Transverse colon (tissue), 4 donors: ENCODE measurements around the gene POLR3G. TPM values are rescaled to one million over a fixed set of nuclear protein-coding genes. Genes with fewer than 3 reads are reported as not detected.

Experiments
- DNase-seq: peaks from one replicate; pipeline ENCODE4 v3.0.0-alpha.2; 2019
- H3K27ac ChIP-seq, 4 donors: fragments of 200-600 bp; sonication (generic); 2 replicates each; pipeline ENCODE4 v1.5.1; 2016 to 2018; ENCODE audit warnings: inconsistent platforms in 4 of 4
- H3K27me3 ChIP-seq: fragments of 200-600 bp; sonication (generic); 2 replicates; pipeline ENCODE4 v1.5.1; 2017; ENCODE audit warnings: inconsistent platforms
- H3K36me3 ChIP-seq, 4 donors: fragments of 200-600 bp; sonication (generic); 2 replicates each; pipeline ENCODE4 v1.5.1; 2017 to 2019; ENCODE audit warnings: inconsistent platforms in 4 of 4
- H3K4me1 ChIP-seq, 4 donors: fragments of 200-600 bp; sonication (generic); 2 replicates each; pipeline ENCODE4 v1.5.1; 2017 to 2020; ENCODE audit warnings: inconsistent platforms in 4 of 4
- H3K4me3 ChIP-seq, 4 donors: fragments of 200-600 bp; sonication (generic); 1 replicate in 1 of 4; 2 replicates in 3 of 4; pipeline versions ENCODE4 v1.5.1 to v1.6.1; 2017 to 2019; ENCODE audit warnings: inconsistent platforms in 4 of 4
- H3K9me3 ChIP-seq, 2 donors: fragments of 200-600 bp; sonication (generic); 2 replicates each; pipeline ENCODE4 v1.5.1; 2017 to 2019; ENCODE audit warnings: inconsistent platforms in 2 of 2
- CTCF ChIP-seq, 5 experiments: fragments of 200-600 bp in 3 of 5; fragments of 450-650 bp in 2 of 5; sonication (generic) in 3 of 5; IDR thresholded peaks; 1 replicate in 2 of 5; 2 replicates in 3 of 5; pipeline ENCODE4 v1.5.1; 2016 to 2017; ENCODE audit warnings: antibody characterized with exemption in 5 of 5, inconsistent platforms in 3 of 5, mild to moderate bottlenecking in 2 of 5, moderate library complexity in 1 of 5
- EP300 ChIP-seq: sonication (generic); formaldehyde crosslinking; IDR thresholded peaks from one replicate; pipeline ENCODE4 v1.6.1; 2017; ENCODE audit warnings: antibody characterized with exemption, low read depth
- POLR2A ChIP-seq: fragments of 450-650 bp; IDR thresholded peaks from one replicate; pipeline ENCODE4 v1.6.1; 2016; ENCODE audit warnings: antibody characterized with exemption, mild to moderate bottlenecking, moderate library complexity
- POLR2AphosphoS5 ChIP-seq, 3 donors: sonication (generic); formaldehyde crosslinking; IDR thresholded peaks; one replicate each; pipeline ENCODE4 v1.6.1; 2016; ENCODE audit warnings: antibody characterized with exemption in 3 of 3
- WGBS, 2 donors: methylation state at CpG; one replicate each; pipeline ENCODE4 v1.1.5; 2018; ENCODE audit warnings: low coverage in 1 of 2; 5-methylcytosine and 5-hydroxymethylcytosine counted together
- in situ Hi-C, 4 donors: fragments of 200-750 bp; cut with MboI; loops; one replicate each; pipeline versions ENCODE4 v1.15.0 to v1.15.1; 2017; ENCODE audit warnings: low sequenced_read_pairs in 3 of 4, low pct_ligation_motif_present in 1 of 4, low pct_unique_long_range_greater_than_20kb in 1 of 4
- intact Hi-C: fragments of 100-400 bp; cut with DNase I; formaldehyde crosslinking; loops from one replicate; pipeline ENCODE4 v1.15.1; 2023; ENCODE audit warnings: low total_unique reads
- total RNA-seq, 4 donors: library from RNA; depleted of rRNA; stranded (reverse); fragments of >200 nt; gene quantifications; one replicate each; pipeline ENCODE4 v1.1.0, GENCODE V29; 2016

Gene POLR3G
- total RNA-seq, 4 donors from 2014 or later: 1.1 to 6.7 (median 2.5) TPM; not detected in 1

DNA sequence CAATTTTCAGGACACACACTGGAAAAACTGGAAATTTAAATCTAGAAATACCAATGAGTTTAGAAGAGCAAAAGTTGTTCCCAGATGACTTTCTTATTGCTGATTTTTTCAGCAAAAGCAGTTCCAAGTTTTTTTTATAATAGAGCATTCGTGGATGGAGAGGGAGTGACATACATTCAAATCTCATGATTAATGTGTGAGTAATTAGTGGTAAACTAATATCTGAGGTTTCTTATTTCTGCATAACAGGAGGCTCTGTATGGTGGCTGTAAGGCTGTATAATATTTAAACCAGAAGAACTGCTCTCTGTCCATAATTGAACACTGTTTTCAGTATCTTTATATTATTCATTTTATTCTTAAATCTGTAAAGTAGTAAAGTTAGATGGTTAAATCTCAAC, 28.9 kb downstream of the POLR3G start:
- no peak overlapping the region for H3K27ac ChIP-seq
- H3K4me3 ChIP-seq: no peak overlapping the region
- H3K9me3 ChIP-seq: no peaks in the 10 kb centered on the region
- H3K36me3 ChIP-seq: no peaks in the 10 kb centered on the region
- intact Hi-C loops: no loop called here
- in situ Hi-C loops: no loop called here
- no peaks in the 10 kb centered on the region for H3K27me3 ChIP-seq
- TF ChIP-seq POLR2AphosphoS5 (IDR thresholded peaks at IDR 0.05): no peak
- TF ChIP-seq EP300: no peak
- no peak for TF ChIP-seq CTCF (IDR thresholded peaks at IDR 0.05)
- no peak for TF ChIP-seq POLR2A
- no peak for DNase-seq
- H3K4me1 ChIP-seq: no peaks in the 10 kb centered on the region
- 77 to 100% methylated on average over 1 of the region's 1 CpG for WGBS, 2 donors

DNA sequence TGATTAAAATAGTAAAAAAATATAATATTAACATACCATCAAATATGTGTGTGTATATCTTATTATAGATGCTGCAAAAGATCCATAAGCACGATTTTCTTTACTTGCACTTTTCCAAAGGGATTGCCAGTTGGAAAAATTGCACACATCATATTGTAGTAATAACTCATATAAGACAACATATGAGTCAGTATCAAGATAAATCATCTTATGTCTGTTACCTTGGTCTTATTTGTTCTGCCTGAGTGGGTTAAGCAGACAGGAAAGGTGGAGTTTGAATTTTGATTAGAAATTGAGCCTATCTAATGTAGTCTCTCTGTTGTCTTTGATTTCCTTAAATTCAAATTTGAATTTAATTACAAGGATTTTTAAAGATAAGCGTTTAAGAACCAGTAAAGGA, 30.1 kb downstream of the POLR3G start:
- H3K36me3 ChIP-seq: no peaks in the 10 kb centered on the region
- no peaks in the 10 kb centered on the region for H3K9me3 ChIP-seq
- no peak overlapping the region for H3K4me3 ChIP-seq
- 94 to 96% methylated on average over 2 of the region's 2 CpGs for WGBS, 2 donors
- H3K4me1 ChIP-seq: no peaks in the 10 kb centered on the region
- intact Hi-C loops (no loop called here), in situ Hi-C loops (no loop called here)
- no peak for TF ChIP-seq POLR2AphosphoS5 (IDR thresholded peaks at IDR 0.05)
- no peak for TF ChIP-seq EP300
- no peak for DNase-seq
- H3K27me3 ChIP-seq: no peaks in the 10 kb centered on the region
- no peak overlapping the region for H3K27ac ChIP-seq

DNA sequence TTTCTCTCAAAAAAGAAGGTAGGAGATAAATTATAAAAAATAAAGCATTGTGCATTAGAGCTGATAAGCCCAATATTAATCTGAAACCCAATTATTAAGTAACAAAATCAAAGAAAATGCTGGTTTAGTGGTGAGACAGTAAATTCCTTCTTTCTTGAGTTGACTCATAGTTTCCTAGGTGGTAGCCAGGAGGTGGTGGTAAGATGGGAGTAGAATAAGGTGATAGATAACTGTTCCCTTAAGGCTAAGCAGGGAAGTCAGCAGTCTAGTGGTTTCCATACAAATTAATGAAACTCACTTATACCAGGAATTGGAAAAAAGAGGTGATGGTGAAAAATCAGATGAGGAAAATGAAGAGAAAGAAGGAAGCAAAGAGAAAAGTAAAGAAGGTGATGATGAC, 31.6 kb downstream of the POLR3G start:
- H3K9me3 ChIP-seq: no peaks in the 10 kb centered on the region
- no peak overlapping the region for H3K27ac ChIP-seq
- no peaks in the 10 kb centered on the region for H3K4me1 ChIP-seq
- no peak overlapping the region for H3K4me3 ChIP-seq
- TF ChIP-seq POLR2AphosphoS5 (IDR thresholded peaks at IDR 0.05) (no peak), EP300 (no peak), CTCF (IDR thresholded peaks at IDR 0.05) (no peak), POLR2A (no peak)
- DNase-seq: no peak
- intact Hi-C loops (no loop called here), in situ Hi-C loops (no loop called here)
- no peaks in the 10 kb centered on the region for H3K27me3 ChIP-seq
- no peaks in the 10 kb centered on the region for H3K36me3 ChIP-seq

- H3K4me1 ChIP-seq: no peaks in the 10 kb centered on the region
- H3K27me3 ChIP-seq: no peaks in the 10 kb centered on the region
- H3K4me3 ChIP-seq: no peak overlapping the region
- WGBS, 2 donors: 90% methylated on average over 1 of the region's 1 CpG; no CpG with 5 or more reads in 1 of the 2 donors
- no peaks in the 10 kb centered on the region for H3K9me3 ChIP-seq
- intact Hi-C loops: no loop called here
- no peak for DNase-seq
- TF ChIP-seq CTCF (IDR thresholded peaks at IDR 0.05) (no peak), POLR2A (no peak), EP300 (no peak), POLR2AphosphoS5 (IDR thresholded peaks at IDR 0.05) (no peak)
- no peaks in the 10 kb centered on the region for H3K36me3 ChIP-seq
- in situ Hi-C loops: no loop called here
- H3K27ac ChIP-seq: no peak overlapping the region
Measured at GRCh38 chr5:90510438-90510837, 35.8 kb downstream of the POLR3G start.

DNA sequence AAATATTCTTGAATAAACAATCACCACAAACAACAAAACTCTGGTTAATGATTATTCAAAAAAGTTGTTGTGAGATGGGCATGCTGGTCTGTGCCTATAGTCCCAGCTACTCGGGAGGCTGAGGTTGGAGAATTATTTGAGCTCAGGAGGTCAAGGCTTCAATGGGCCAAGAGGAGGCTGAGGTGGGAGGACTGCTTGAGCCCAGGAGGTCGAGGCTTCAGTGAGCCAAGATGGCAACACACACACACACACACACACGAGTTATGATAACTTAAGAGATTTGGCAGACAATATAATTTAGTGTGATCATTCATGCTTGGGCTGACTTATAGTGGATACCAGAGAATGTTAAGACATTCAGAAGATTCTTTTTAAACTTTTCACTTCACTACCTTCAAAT, 39.9 kb downstream of the POLR3G start:
- Histone ChIP-seq H3K27ac (no peak overlapping the region), H3K4me3 (no peak overlapping the region), H3K27me3 (no peaks in the 10 kb centered on the region), H3K9me3 (no peaks in the 10 kb centered on the region), H3K36me3 (peaks cover 0 to 9% (median 2%) of the 10 kb centered on the region in 4 donors), H3K4me1 (no peaks in the 10 kb centered on the region)
- TF ChIP-seq CTCF (IDR thresholded peaks at IDR 0.05): no peak
- WGBS, 2 donors: 40 to 77% methylated on average over 1 to 3 of the region's 3 CpGs
- in situ Hi-C loops: no loop called here
- no peak for DNase-seq
- intact Hi-C loops: no loop called here
